Loucy (cell line): ENCODE data around the gene PIK3CB.

Source experiments
- H2AFZ ChIP-seq: fragments of 200-600 bp; sonication (generic); 2 replicates; pipeline ENCODE4 v1.6.0; 2016; ENCODE audit warnings: antibody characterized with exemption, mild to moderate bottlenecking, low read length, moderate library complexity
- H3F3A ChIP-seq: fragments of 200-600 bp; 2 replicates; pipeline ENCODE4 v1.6.0; 2016; ENCODE audit warnings: antibody characterized with exemption, low read depth, mild to moderate bottlenecking
- H3K27me3 ChIP-seq: fragments of 200-600 bp; sonication (generic); 2 replicates; pipeline ENCODE4 v1.6.1; 2014; ENCODE audit warnings: low read length, mild to moderate bottlenecking; ENCODE audit not compliant: insufficient read depth, poor library complexity, severe bottlenecking
- H3K36me3 ChIP-seq: fragments of 200-600 bp; sonication (generic); 2 replicates; pipeline ENCODE4 v1.6.1; 2016; ENCODE audit warnings: low read length; ENCODE audit not compliant: insufficient read depth
- H3K4me1 ChIP-seq: fragments of 200-600 bp; sonication (generic); 2 replicates; pipeline ENCODE4 v1.5.1; 2014; ENCODE audit warnings: low read length, mild to moderate bottlenecking; ENCODE audit not compliant: insufficient read depth, poor library complexity, severe bottlenecking
- H3K4me2 ChIP-seq: fragments of 200-600 bp; sonication (generic); 2 replicates; pipeline ENCODE4 v1.6.0; 2014; ENCODE audit warnings: antibody characterized with exemption, low read length, low read depth, mild to moderate bottlenecking; ENCODE audit not compliant: poor library complexity, severe bottlenecking
- H3K4me3 ChIP-seq: fragments of 200-600 bp; sonication (generic); 2 replicates; pipeline ENCODE4 v1.5.1; 2014; ENCODE audit warnings: low read length, mild to moderate bottlenecking, mixed read lengths; ENCODE audit not compliant: poor library complexity, severe bottlenecking
- H3K79me2 ChIP-seq: fragments of 200-600 bp; sonication (generic); 2 replicates; pipeline ENCODE4 v1.6.1; 2014; ENCODE audit warnings: low read length; ENCODE audit not compliant: insufficient read depth
- H3K9ac ChIP-seq: fragments of 200-600 bp; sonication (generic); 2 replicates; pipeline ENCODE4 v1.6.0; 2014; ENCODE audit warnings: mild to moderate bottlenecking, low read depth, low read length, moderate library complexity; ENCODE audit not compliant: poor library complexity, severe bottlenecking
- H3K9me2 ChIP-seq: fragments of 200-600 bp; sonication (generic); replicated peaks from 2 replicates; pipeline ENCODE4 v1.6.1; 2016; ENCODE audit warnings: low read depth, low read length, mixed read lengths
- H3K9me3 ChIP-seq: fragments of 200-600 bp; sonication (generic); 2 replicates; pipeline ENCODE4 v1.6.1; 2014; ENCODE audit warnings: mild to moderate bottlenecking, antibody characterized with exemption, low read length, low read depth; ENCODE audit not compliant: insufficient read depth
- H4K20me1 ChIP-seq: fragments of 200-600 bp; sonication (generic); 2 replicates; pipeline ENCODE4 v1.6.0; 2014; ENCODE audit warnings: antibody characterized with exemption, low read length, mild to moderate bottlenecking; ENCODE audit not compliant: insufficient read depth, poor library complexity, severe bottlenecking
- EZH2phosphoT487 ChIP-seq: fragments of 200-600 bp; IDR thresholded peaks from 2 replicates; pipeline ENCODE4 v1.6.1; 2018; ENCODE audit warnings: antibody characterized with exemption, mild to moderate bottlenecking, moderate library complexity, borderline replicate concordance
- TF ChIP-seq, protein P1 (sequence below): fragments of 200-600 bp; sonication (generic); conservative IDR thresholded peaks from 2 replicates; pipeline ENCODE4 v1.5.1; 2014; ENCODE audit warnings: mild to moderate bottlenecking, antibody characterized with exemption, low read length

The PIK3CB gene

DNA sequence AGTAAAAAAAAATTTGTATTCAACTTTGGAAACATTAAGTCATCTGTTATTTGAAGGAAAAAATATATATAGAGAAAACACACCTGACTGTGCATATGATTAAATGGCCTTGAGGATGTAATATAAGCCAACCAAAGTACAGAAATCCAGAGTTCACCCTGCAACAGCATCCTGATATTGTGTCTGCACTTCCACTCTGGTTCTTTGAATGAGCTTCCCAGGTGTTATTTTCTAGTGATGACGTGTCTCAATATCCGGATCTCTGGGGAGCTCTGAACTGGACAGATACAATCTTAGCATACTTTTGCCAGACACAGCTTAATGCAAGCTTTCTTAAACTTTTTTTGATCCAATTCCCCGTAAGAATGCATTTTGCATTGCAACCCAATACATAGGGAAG is 19.5 kb upstream of the PIK3CB start:
- no peak overlapping the region for H3K4me2 ChIP-seq
- H3K9me3 ChIP-seq: no peaks in the 10 kb centered on the region
- H4K20me1 ChIP-seq: no peaks in the 10 kb centered on the region
- H3K4me1 ChIP-seq: no peaks in the 10 kb centered on the region
- H3K27me3 ChIP-seq: no peaks in the 10 kb centered on the region
- TF ChIP-seq, protein P1, sequence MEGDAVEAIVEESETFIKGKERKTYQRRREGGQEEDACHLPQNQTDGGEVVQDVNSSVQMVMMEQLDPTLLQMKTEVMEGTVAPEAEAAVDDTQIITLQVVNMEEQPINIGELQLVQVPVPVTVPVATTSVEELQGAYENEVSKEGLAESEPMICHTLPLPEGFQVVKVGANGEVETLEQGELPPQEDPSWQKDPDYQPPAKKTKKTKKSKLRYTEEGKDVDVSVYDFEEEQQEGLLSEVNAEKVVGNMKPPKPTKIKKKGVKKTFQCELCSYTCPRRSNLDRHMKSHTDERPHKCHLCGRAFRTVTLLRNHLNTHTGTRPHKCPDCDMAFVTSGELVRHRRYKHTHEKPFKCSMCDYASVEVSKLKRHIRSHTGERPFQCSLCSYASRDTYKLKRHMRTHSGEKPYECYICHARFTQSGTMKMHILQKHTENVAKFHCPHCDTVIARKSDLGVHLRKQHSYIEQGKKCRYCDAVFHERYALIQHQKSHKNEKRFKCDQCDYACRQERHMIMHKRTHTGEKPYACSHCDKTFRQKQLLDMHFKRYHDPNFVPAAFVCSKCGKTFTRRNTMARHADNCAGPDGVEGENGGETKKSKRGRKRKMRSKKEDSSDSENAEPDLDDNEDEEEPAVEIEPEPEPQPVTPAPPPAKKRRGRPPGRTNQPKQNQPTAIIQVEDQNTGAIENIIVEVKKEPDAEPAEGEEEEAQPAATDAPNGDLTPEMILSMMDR: no peak
- no peak for TF ChIP-seq EZH2phosphoT487
- no peak overlapping the region for H3K4me3 ChIP-seq
- H3K9ac ChIP-seq: no peak overlapping the region
- no peak overlapping the region for H2AFZ ChIP-seq
- no peaks in the 10 kb centered on the region for H3F3A ChIP-seq
- no peaks in the 10 kb centered on the region for H3K9me2 ChIP-seq
- no peaks in the 10 kb centered on the region for H3K36me3 ChIP-seq
- H3K79me2 ChIP-seq: no peaks in the 10 kb centered on the region

DNA sequence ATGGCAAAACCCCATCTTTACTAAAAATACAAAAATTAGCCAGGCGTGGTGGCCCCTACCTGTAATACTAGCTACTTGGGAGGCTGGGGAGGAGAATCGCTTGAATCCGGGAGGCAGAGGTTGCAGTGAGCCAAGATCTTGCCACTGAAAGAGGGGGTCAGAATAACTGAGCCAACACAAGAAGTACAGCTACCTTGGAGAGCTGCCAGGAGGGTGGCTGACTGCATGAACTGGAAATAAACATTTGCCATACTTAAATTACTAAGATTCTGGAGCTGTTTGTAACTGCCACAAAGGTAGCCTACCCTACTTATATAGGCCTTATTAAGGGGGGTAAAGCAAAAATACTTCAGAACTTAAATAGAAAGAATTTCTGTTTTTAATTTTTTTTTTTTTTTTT is 15.4 kb upstream of the PIK3CB start:
- no peaks in the 10 kb centered on the region for H3F3A ChIP-seq
- no peak overlapping the region for H3K9ac ChIP-seq
- no peaks in the 10 kb centered on the region for H3K79me2 ChIP-seq
- no peak overlapping the region for H2AFZ ChIP-seq
- H3K27me3 ChIP-seq: no peaks in the 10 kb centered on the region
- TF ChIP-seq, protein P1: no peak
- TF ChIP-seq EZH2phosphoT487: no peak
- no peaks in the 10 kb centered on the region for H3K9me3 ChIP-seq
- H3K4me2 ChIP-seq: no peak overlapping the region
- no peak overlapping the region for H3K4me3 ChIP-seq
- no peaks in the 10 kb centered on the region for H3K9me2 ChIP-seq
- H3K36me3 ChIP-seq: no peaks in the 10 kb centered on the region
- no peaks in the 10 kb centered on the region for H3K4me1 ChIP-seq
- no peaks in the 10 kb centered on the region for H4K20me1 ChIP-seq

DNA sequence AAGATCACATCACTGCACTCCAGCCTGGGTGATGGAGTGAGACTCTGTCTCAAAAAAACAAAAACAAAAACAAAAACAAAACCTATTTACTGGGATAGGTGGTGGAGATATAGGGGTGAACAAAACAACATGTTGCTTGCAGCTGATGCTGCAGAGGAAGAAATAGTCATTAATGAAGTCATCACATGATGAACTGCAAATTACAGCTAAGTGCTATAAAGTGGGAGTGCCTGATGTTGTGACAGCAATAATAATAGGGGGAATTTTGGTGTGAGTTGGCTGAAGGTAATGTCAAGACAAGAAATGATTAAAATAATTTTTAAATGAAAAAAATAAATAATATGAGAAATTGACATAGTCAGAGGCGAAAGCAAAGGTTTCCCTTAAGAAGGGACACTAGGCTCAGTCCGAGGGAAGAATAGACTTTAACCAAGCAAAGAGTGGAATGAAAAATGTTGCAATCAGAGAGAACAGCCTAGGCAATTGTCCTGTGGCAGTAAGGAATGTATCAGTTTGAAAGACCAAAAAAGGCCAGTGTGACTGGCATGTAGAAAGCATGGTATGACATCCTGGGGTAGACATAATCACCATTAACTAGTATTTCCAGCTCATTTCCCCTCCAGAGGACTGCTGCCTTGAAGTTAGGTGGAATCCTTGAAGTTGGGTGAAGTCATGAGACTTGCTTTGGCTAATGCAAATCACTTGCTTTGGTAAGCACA is 14.7 kb upstream of the PIK3CB start:
- no peak overlapping the region for H3K9ac ChIP-seq
- no peak overlapping the region for H2AFZ ChIP-seq
- H4K20me1 ChIP-seq: no peaks in the 10 kb centered on the region
- no peaks in the 10 kb centered on the region for H3F3A ChIP-seq
- H3K4me3 ChIP-seq: no peak overlapping the region
- no peaks in the 10 kb centered on the region for H3K9me2 ChIP-seq
- H3K9me3 ChIP-seq: no peaks in the 10 kb centered on the region
- H3K27me3 ChIP-seq: no peaks in the 10 kb centered on the region
- no peaks in the 10 kb centered on the region for H3K79me2 ChIP-seq
- no peak for TF ChIP-seq EZH2phosphoT487
- TF ChIP-seq, protein P1: no peak
- H3K4me2 ChIP-seq: no peak overlapping the region
- no peaks in the 10 kb centered on the region for H3K36me3 ChIP-seq
- no peaks in the 10 kb centered on the region for H3K4me1 ChIP-seq
